Measurements from ENCODE around the gene SECISBP2L. TPM values are rescaled to one million over a fixed set of nuclear protein-coding genes. Genes with fewer than 3 reads are reported as not detected.

The SECISBP2L gene
- total and polyA plus RNA-seq, 5 donors from 2014 or later, result 14.8 to 59.5 (median 21.6) TPM

- H3K27ac Mint-ChIP-seq, result no peak overlapping the region
- H3K4me1 Mint-ChIP-seq, result peaks cover 34 to 48% (median 44%) of the 10 kb centered on the region in 4 donors
- ATAC-seq (ENCODE audit: low read depth in 2 of 2) (no peak), DNase-seq (no peak)
- H3K27me3 Mint-ChIP-seq, result no peaks in the 10 kb centered on the region
- H3K4me1 ChIP-seq (ENCODE audit: control insufficient read depth, insufficient read depth, low read length, poor library complexity, severe bottlenecking), result peaks cover 14% of the 10 kb centered on the region
- peak overlapping the region in 1 of 4 donors; percentile 44 for H3K4me3 Mint-ChIP-seq
- no peak overlapping the region for H3K27ac ChIP-seq (ENCODE audit: insufficient read depth, low read length, poor library complexity, severe bottlenecking)
- no peaks in the 10 kb centered on the region for H3K9me3 ChIP-seq (ENCODE audit: control insufficient read depth in 2 of 2, low read length in 2 of 2)
- H3K9me3 Mint-ChIP-seq, result no peaks in the 10 kb centered on the region
- peaks cover 12% of the 10 kb centered on the region for H3K36me3 ChIP-seq (ENCODE audit: control insufficient read depth, insufficient read depth, low read length)
- H3K4me3 ChIP-seq (ENCODE audit: low read depth, low read length), result no peak overlapping the region
- H3K36me3 Mint-ChIP-seq, result peaks cover 11% of the 10 kb centered on the region
- H3K27me3 ChIP-seq (ENCODE audit: control insufficient read depth, insufficient read depth, low read length), result no peaks in the 10 kb centered on the region
Observed at GRCh38 chr15:49038382-49038781, 7.9 kb downstream of the SECISBP2L start.

GRCh38 chr15:49037546-49037940, 8.7 kb downstream of the SECISBP2L start:
- no peak for ATAC-seq (ENCODE audit: low read depth in 2 of 2)
- peaks cover 14% of the 10 kb centered on the region for H3K36me3 Mint-ChIP-seq
- H3K4me1 Mint-ChIP-seq, result peaks cover 36 to 49% (median 46%) of the 10 kb centered on the region in 4 donors

GRCh38 chr15:49036650-49037545, 9.3 kb downstream of the SECISBP2L start:
- Histone ChIP-seq H3K36me3 (ENCODE audit: control insufficient read depth, insufficient read depth, low read length) (peaks cover 17% of the 10 kb centered on the region), H3K27me3 (ENCODE audit: control insufficient read depth, insufficient read depth, low read length) (no peaks in the 10 kb centered on the region), H3K27ac (ENCODE audit: insufficient read depth, low read length, poor library complexity, severe bottlenecking) (no peak overlapping the region), H3K9me3 (ENCODE audit: control insufficient read depth in 2 of 2, low read length in 2 of 2) (no peaks in the 10 kb centered on the region), H3K4me1 (ENCODE audit: control insufficient read depth, insufficient read depth, low read length, poor library complexity, severe bottlenecking) (peaks cover 3% of the 10 kb centered on the region), H3K4me3 (ENCODE audit: low read depth, low read length) (no peak overlapping the region)
- no peak for DNase-seq
- no peak for ATAC-seq (ENCODE audit: low read depth in 2 of 2)
- no peaks in the 10 kb centered on the region for H3K27me3 Mint-ChIP-seq
- H3K4me3 Mint-ChIP-seq, result no peak overlapping the region
- H3K27ac Mint-ChIP-seq, result no peak overlapping the region
- no peaks in the 10 kb centered on the region for H3K9me3 Mint-ChIP-seq
- peaks cover 36 to 49% (median 43%) of the 10 kb centered on the region in 4 donors for H3K4me1 Mint-ChIP-seq
- peaks cover 15% of the 10 kb centered on the region for H3K36me3 Mint-ChIP-seq

More at GRCh38 chr15:49037546-49037940, 8.7 kb downstream of the SECISBP2L start:
- Histone ChIP-seq H3K27ac (ENCODE audit: insufficient read depth, low read length, poor library complexity, severe bottlenecking) (no peak overlapping the region), H3K36me3 (ENCODE audit: control insufficient read depth, insufficient read depth, low read length) (peaks cover 12% of the 10 kb centered on the region), H3K4me1 (ENCODE audit: control insufficient read depth, insufficient read depth, low read length, poor library complexity, severe bottlenecking) (peaks cover 10% of the 10 kb centered on the region), H3K27me3 (ENCODE audit: control insufficient read depth, insufficient read depth, low read length) (no peaks in the 10 kb centered on the region), H3K9me3 (ENCODE audit: control insufficient read depth in 2 of 2, low read length in 2 of 2) (no peaks in the 10 kb centered on the region), H3K4me3 (ENCODE audit: low read depth, low read length) (no peak overlapping the region)
- Mint-ChIP-seq H3K27ac (peak overlapping the region in 1 of 3 donors; percentile 49), H3K9me3 (no peaks in the 10 kb centered on the region), H3K4me3 (no peak overlapping the region), H3K27me3 (no peaks in the 10 kb centered on the region)
- no peak for DNase-seq

- Histone ChIP-seq H3K4me1 (ENCODE audit: control insufficient read depth, insufficient read depth, low read length, poor library complexity, severe bottlenecking) (peaks cover 3% of the 10 kb centered on the region), H3K27me3 (ENCODE audit: control insufficient read depth, insufficient read depth, low read length) (no peaks in the 10 kb centered on the region), H3K4me3 (ENCODE audit: low read depth, low read length) (no peak overlapping the region), H3K9me3 (ENCODE audit: control insufficient read depth in 2 of 2, low read length in 2 of 2) (no peaks in the 10 kb centered on the region), H3K36me3 (ENCODE audit: control insufficient read depth, insufficient read depth, low read length) (peaks cover 20% of the 10 kb centered on the region), H3K27ac (ENCODE audit: insufficient read depth, low read length, poor library complexity, severe bottlenecking) (no peak overlapping the region)
- Mint-ChIP-seq H3K36me3 (peaks cover 15% of the 10 kb centered on the region), H3K9me3 (no peaks in the 10 kb centered on the region), H3K27ac (no peak overlapping the region), H3K4me3 (no peak overlapping the region), H3K27me3 (no peaks in the 10 kb centered on the region), H3K4me1 (peaks cover 27 to 42% (median 34%) of the 10 kb centered on the region in 4 donors)
- ATAC-seq (ENCODE audit: low read depth in 2 of 2) (no peak), DNase-seq (no peak)
Observed at GRCh38 chr15:49035825-49036224, 10.4 kb downstream of the SECISBP2L start.

- no peaks in the 10 kb centered on the region for H3K27me3 Mint-ChIP-seq
- H3K9me3 Mint-ChIP-seq, result no peaks in the 10 kb centered on the region
- Histone ChIP-seq H3K9me3 (ENCODE audit: control insufficient read depth in 2 of 2, low read length in 2 of 2) (no peaks in the 10 kb centered on the region), H3K36me3 (ENCODE audit: control insufficient read depth, insufficient read depth, low read length) (peaks cover 38% of the 10 kb centered on the region), H3K4me1 (ENCODE audit: control insufficient read depth, insufficient read depth, low read length, poor library complexity, severe bottlenecking) (no peaks in the 10 kb centered on the region), H3K27me3 (ENCODE audit: control insufficient read depth, insufficient read depth, low read length) (no peaks in the 10 kb centered on the region), H3K27ac (ENCODE audit: insufficient read depth, low read length, poor library complexity, severe bottlenecking) (no peak overlapping the region), H3K4me3 (ENCODE audit: low read depth, low read length) (no peak overlapping the region)
- no peak overlapping the region for H3K27ac Mint-ChIP-seq
- no peak for ATAC-seq (ENCODE audit: low read depth in 2 of 2)
- no peak for DNase-seq
- H3K4me3 Mint-ChIP-seq, result no peak overlapping the region
- peaks cover 10 to 28% (median 16%) of the 10 kb centered on the region in 4 donors for H3K4me1 Mint-ChIP-seq
- peaks cover 22% of the 10 kb centered on the region for H3K36me3 Mint-ChIP-seq
Observed at GRCh38 chr15:49032601-49033145, 13.6 kb downstream of the SECISBP2L start.

- Mint-ChIP-seq H3K9me3 (no peaks in the 10 kb centered on the region), H3K27ac (no peak overlapping the region), H3K4me3 (no peak overlapping the region), H3K4me1 (peaks cover 3 to 20% (median 11%) of the 10 kb centered on the region in 4 donors), H3K27me3 (no peaks in the 10 kb centered on the region), H3K36me3 (peaks cover 22% of the 10 kb centered on the region)
- Histone ChIP-seq H3K4me3 (ENCODE audit: low read depth, low read length) (no peak overlapping the region), H3K4me1 (ENCODE audit: control insufficient read depth, insufficient read depth, low read length, poor library complexity, severe bottlenecking) (no peaks in the 10 kb centered on the region), H3K9me3 (ENCODE audit: control insufficient read depth in 2 of 2, low read length in 2 of 2) (no peaks in the 10 kb centered on the region), H3K36me3 (ENCODE audit: control insufficient read depth, insufficient read depth, low read length) (peaks cover 43% of the 10 kb centered on the region), H3K27ac (ENCODE audit: insufficient read depth, low read length, poor library complexity, severe bottlenecking) (no peak overlapping the region), H3K27me3 (ENCODE audit: control insufficient read depth, insufficient read depth, low read length) (no peaks in the 10 kb centered on the region)
- ATAC-seq (ENCODE audit: low read depth in 2 of 2), result no peak
- DNase-seq, result no peak
Observed at GRCh38 chr15:49031804-49032203, 14.4 kb downstream of the SECISBP2L start.

GRCh38 chr15:49026700-49027099, 19.5 kb downstream of the SECISBP2L start:
- H3K27me3 ChIP-seq (ENCODE audit: control insufficient read depth, insufficient read depth, low read length), result no peaks in the 10 kb centered on the region
- peak overlapping the region in 1 of 3 donors; percentile 60 for H3K27ac Mint-ChIP-seq
- H3K4me3 ChIP-seq (ENCODE audit: low read depth, low read length), result no peak overlapping the region
- H3K4me3 Mint-ChIP-seq, result no peak overlapping the region
- ATAC-seq (ENCODE audit: low read depth in 2 of 2) (no peak), DNase-seq (no peak)
- H3K27ac ChIP-seq (ENCODE audit: insufficient read depth, low read length, poor library complexity, severe bottlenecking), result no peak overlapping the region
- peaks cover 31% of the 10 kb centered on the region for H3K36me3 ChIP-seq (ENCODE audit: control insufficient read depth, insufficient read depth, low read length)
- peaks cover 28% of the 10 kb centered on the region for H3K36me3 Mint-ChIP-seq
- H3K9me3 Mint-ChIP-seq, result no peaks in the 10 kb centered on the region
- no peaks in the 10 kb centered on the region for H3K9me3 ChIP-seq (ENCODE audit: control insufficient read depth in 2 of 2, low read length in 2 of 2)
- peaks cover 8 to 31% (median 15%) of the 10 kb centered on the region in 4 donors for H3K4me1 Mint-ChIP-seq
- H3K27me3 Mint-ChIP-seq, result no peaks in the 10 kb centered on the region
- H3K4me1 ChIP-seq (ENCODE audit: control insufficient read depth, insufficient read depth, low read length, poor library complexity, severe bottlenecking), result peaks cover 8% of the 10 kb centered on the region

All from CD4-positive, CD25-positive, alpha-beta regulatory T cell (primary cell).